K562 (cell line): ENCODE measurements around the gene SAMD9. TPM values are rescaled to one million over a fixed set of nuclear protein-coding genes. Genes with fewer than 3 reads are reported as not detected.

Experiments used
- FOXJ3 ChIP-seq: sonication (generic); formaldehyde crosslinking; IDR thresholded peaks from 2 replicates; pipeline ENCODE4 v1.4.0; 2020; ENCODE audit warnings: mild to moderate bottlenecking, missing genetic modification reagents
- GABPB2 ChIP-seq: fragments of 250-450 bp; sonication (Bioruptor Pico); conservative IDR thresholded peaks from 2 replicates; pipeline ENCODE4 v1.5.1; 2021; ENCODE audit warnings: mild to moderate bottlenecking
- PTBP1 ChIP-seq: fragments of 200-400 bp; formaldehyde crosslinking; IDR thresholded peaks from 2 replicates; pipeline ENCODE4 v1.6.1; 2017; ENCODE audit warnings: low read depth, low read length
- RB1 ChIP-seq: fragments of 450-650 bp; IDR thresholded peaks from 2 replicates; pipeline ENCODE4 v1.6.1; 2017; ENCODE audit warnings: low read depth, mild to moderate bottlenecking
- RBFOX2 ChIP-seq: fragments of 200-400 bp; formaldehyde crosslinking; IDR thresholded peaks from 2 replicates; pipeline ENCODE4 v1.6.1; 2017; ENCODE audit warnings: low read depth, mild to moderate bottlenecking, low read length, moderate library complexity
- RHOXF2B ChIP-seq: fragments of 250-450 bp; sonication (Bioruptor Pico); conservative IDR thresholded peaks from 2 replicates; pipeline ENCODE4 v1.5.1; 2021
- ZBTB1 ChIP-seq: sonication (generic); formaldehyde crosslinking; IDR thresholded peaks from 2 replicates; pipeline ENCODE4 v1.8.1; 2023; ENCODE audit warnings: missing genetic modification reagents, low read depth, mild to moderate bottlenecking, borderline replicate concordance
- ZNF12 ChIP-seq: sonication (generic); formaldehyde crosslinking; IDR thresholded peaks from 2 replicates; pipeline ENCODE4 v1.4.0; 2020; ENCODE audit warnings: mild to moderate bottlenecking, missing genetic modification reagents
- ZNF354B ChIP-seq: fragments of 250-450 bp; sonication (Bioruptor Pico); IDR thresholded peaks from 2 replicates; pipeline ENCODE4 v1.4.0; 2020
- ZNF445 ChIP-seq: fragments of 250-450 bp; sonication (Bioruptor Pico); IDR thresholded peaks from 2 replicates; pipeline ENCODE4 v1.4.0; 2020; ENCODE audit warnings: low read depth, mild to moderate bottlenecking, moderate library complexity
- polyA plus RNA-seq, 8 experiments: library from polyadenylated mRNA; depleted of rRNA in 4 of 8; stranded (reverse) in 5 of 8; unstranded in 3 of 8; fragments of >200 nt; fragmentation: Nextera tagmentation in 2 of 8; fragmentation: Illumina TruSeq in 1 of 8; extraction: Ambion mirVana in 2 of 8; extraction: Trizol in 1 of 8; gene quantifications; 2 replicates each; pipeline versions ENCODE4 v1.2.1 to v1.2.3, GENCODE V29; 2011 to 2014; ENCODE audit warnings: inconsistent platforms in 1 of 8, missing spikeins in 1 of 8
- total RNA-seq, 7 experiments: library from RNA; depleted of rRNA in 6 of 7; stranded (reverse); fragments of >200 nt in 6 of 7; fragmentation: Illumina TruSeq in 2 of 7; extraction: Trizol in 2 of 7; gene quantifications; 2 replicates each; pipeline versions ENCODE4 v1.2.1 to v1.2.3, GENCODE V29; 2011 to 2021; ENCODE audit warnings: low replicate concordance in 1 of 7
- TF ChIP-seq, protein P1 (sequence below): sonication (generic); formaldehyde crosslinking; IDR thresholded peaks from 2 replicates; pipeline ENCODE4 v1.8.0; 2023; ENCODE audit warnings: missing genetic modification reagents, mild to moderate bottlenecking, borderline replicate concordance
- TF ChIP-seq, protein P2 (sequence below): fragments of 150-350 bp; IDR thresholded peaks from 2 replicates; pipeline ENCODE4 v1.6.1; 2014; ENCODE audit warnings: low read depth, mild to moderate bottlenecking, low read length, borderline replicate concordance
- TF ChIP-seq, protein P3 (sequence below): fragments of 450-650 bp; IDR thresholded peaks from 2 replicates; pipeline ENCODE4 v1.6.1; 2016; ENCODE audit warnings: missing biosample characterization, missing genetic modification characterization
- TF ChIP-seq, protein P4 (sequence below), 2 experiments: fragments of 450-650 bp; IDR thresholded peaks; 2 replicates each; pipeline ENCODE4 v1.6.1; 2018; ENCODE audit warnings: mild to moderate bottlenecking in 2 of 2, low read depth in 1 of 2; ENCODE audit not compliant: partially characterized antibody in 2 of 2

The SAMD9 gene
- total and polyA plus RNA-seq, 9 of the 15 experiments (the other 6 are each of a cell fraction or from before 2014, with no cell fraction given) = 1.0 to 4.0 (median 1.9) TPM

DNA sequence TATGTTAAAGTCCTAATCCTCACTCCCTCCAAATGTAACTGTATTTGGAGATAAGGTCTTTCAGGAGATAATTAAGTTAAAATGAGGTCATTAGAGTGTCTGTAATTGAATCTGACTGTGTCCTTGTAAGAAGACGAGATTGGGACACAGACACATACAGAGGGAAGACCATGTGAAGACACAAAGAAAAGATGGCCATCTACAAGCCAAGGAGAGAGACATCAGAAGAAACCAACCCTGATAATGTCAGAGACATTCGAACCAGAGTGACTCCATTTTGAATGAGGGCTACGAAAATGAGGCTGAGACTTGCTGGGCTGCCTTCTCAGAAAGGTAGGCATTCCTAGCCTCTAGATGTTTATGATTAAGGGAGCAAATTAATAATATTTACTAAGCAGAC, 30.9 kb upstream of the SAMD9 start (continued):
- TF ChIP-seq, protein P1, sequence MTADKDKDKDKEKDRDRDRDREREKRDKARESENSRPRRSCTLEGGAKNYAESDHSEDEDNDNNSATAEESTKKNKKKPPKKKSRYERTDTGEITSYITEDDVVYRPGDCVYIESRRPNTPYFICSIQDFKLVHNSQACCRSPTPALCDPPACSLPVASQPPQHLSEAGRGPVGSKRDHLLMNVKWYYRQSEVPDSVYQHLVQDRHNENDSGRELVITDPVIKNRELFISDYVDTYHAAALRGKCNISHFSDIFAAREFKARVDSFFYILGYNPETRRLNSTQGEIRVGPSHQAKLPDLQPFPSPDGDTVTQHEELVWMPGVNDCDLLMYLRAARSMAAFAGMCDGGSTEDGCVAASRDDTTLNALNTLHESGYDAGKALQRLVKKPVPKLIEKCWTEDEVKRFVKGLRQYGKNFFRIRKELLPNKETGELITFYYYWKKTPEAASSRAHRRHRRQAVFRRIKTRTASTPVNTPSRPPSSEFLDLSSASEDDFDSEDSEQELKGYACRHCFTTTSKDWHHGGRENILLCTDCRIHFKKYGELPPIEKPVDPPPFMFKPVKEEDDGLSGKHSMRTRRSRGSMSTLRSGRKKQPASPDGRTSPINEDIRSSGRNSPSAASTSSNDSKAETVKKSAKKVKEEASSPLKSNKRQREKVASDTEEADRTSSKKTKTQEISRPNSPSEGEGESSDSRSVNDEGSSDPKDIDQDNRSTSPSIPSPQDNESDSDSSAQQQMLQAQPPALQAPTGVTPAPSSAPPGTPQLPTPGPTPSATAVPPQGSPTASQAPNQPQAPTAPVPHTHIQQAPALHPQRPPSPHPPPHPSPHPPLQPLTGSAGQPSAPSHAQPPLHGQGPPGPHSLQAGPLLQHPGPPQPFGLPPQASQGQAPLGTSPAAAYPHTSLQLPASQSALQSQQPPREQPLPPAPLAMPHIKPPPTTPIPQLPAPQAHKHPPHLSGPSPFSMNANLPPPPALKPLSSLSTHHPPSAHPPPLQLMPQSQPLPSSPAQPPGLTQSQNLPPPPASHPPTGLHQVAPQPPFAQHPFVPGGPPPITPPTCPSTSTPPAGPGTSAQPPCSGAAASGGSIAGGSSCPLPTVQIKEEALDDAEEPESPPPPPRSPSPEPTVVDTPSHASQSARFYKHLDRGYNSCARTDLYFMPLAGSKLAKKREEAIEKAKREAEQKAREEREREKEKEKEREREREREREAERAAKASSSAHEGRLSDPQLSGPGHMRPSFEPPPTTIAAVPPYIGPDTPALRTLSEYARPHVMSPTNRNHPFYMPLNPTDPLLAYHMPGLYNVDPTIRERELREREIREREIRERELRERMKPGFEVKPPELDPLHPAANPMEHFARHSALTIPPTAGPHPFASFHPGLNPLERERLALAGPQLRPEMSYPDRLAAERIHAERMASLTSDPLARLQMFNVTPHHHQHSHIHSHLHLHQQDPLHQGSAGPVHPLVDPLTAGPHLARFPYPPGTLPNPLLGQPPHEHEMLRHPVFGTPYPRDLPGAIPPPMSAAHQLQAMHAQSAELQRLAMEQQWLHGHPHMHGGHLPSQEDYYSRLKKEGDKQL = no peak
- TF ChIP-seq, protein P2, sequence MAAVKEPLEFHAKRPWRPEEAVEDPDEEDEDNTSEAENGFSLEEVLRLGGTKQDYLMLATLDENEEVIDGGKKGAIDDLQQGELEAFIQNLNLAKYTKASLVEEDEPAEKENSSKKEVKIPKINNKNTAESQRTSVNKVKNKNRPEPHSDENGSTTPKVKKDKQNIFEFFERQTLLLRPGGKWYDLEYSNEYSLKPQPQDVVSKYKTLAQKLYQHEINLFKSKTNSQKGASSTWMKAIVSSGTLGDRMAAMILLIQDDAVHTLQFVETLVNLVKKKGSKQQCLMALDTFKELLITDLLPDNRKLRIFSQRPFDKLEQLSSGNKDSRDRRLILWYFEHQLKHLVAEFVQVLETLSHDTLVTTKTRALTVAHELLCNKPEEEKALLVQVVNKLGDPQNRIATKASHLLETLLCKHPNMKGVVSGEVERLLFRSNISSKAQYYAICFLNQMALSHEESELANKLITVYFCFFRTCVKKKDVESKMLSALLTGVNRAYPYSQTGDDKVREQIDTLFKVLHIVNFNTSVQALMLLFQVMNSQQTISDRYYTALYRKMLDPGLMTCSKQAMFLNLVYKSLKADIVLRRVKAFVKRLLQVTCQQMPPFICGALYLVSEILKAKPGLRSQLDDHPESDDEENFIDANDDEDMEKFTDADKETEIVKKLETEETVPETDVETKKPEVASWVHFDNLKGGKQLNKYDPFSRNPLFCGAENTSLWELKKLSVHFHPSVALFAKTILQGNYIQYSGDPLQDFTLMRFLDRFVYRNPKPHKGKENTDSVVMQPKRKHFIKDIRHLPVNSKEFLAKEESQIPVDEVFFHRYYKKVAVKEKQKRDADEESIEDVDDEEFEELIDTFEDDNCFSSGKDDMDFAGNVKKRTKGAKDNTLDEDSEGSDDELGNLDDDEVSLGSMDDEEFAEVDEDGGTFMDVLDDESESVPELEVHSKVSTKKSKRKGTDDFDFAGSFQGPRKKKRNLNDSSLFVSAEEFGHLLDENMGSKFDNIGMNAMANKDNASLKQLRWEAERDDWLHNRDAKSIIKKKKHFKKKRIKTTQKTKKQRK = no peak
- TF ChIP-seq ZNF354B (CRISPR knock-in tag) = 0 out of 2 replicates have a peak, but pooled peaks have one; percentile 15
- TF ChIP-seq, protein P3, sequence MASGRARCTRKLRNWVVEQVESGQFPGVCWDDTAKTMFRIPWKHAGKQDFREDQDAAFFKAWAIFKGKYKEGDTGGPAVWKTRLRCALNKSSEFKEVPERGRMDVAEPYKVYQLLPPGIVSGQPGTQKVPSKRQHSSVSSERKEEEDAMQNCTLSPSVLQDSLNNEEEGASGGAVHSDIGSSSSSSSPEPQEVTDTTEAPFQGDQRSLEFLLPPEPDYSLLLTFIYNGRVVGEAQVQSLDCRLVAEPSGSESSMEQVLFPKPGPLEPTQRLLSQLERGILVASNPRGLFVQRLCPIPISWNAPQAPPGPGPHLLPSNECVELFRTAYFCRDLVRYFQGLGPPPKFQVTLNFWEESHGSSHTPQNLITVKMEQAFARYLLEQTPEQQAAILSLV = peak; percentile 96
- TF ChIP-seq, protein P4, sequence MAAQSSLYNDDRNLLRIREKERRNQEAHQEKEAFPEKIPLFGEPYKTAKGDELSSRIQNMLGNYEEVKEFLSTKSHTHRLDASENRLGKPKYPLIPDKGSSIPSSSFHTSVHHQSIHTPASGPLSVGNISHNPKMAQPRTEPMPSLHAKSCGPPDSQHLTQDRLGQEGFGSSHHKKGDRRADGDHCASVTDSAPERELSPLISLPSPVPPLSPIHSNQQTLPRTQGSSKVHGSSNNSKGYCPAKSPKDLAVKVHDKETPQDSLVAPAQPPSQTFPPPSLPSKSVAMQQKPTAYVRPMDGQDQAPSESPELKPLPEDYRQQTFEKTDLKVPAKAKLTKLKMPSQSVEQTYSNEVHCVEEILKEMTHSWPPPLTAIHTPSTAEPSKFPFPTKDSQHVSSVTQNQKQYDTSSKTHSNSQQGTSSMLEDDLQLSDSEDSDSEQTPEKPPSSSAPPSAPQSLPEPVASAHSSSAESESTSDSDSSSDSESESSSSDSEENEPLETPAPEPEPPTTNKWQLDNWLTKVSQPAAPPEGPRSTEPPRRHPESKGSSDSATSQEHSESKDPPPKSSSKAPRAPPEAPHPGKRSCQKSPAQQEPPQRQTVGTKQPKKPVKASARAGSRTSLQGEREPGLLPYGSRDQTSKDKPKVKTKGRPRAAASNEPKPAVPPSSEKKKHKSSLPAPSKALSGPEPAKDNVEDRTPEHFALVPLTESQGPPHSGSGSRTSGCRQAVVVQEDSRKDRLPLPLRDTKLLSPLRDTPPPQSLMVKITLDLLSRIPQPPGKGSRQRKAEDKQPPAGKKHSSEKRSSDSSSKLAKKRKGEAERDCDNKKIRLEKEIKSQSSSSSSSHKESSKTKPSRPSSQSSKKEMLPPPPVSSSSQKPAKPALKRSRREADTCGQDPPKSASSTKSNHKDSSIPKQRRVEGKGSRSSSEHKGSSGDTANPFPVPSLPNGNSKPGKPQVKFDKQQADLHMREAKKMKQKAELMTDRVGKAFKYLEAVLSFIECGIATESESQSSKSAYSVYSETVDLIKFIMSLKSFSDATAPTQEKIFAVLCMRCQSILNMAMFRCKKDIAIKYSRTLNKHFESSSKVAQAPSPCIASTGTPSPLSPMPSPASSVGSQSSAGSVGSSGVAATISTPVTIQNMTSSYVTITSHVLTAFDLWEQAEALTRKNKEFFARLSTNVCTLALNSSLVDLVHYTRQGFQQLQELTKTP (IDR thresholded peaks at IDR 0.05; ENCODE audit: low read depth in 1 of 2, partially characterized antibody in 2 of 2) = no peak
- TF ChIP-seq PTBP1 = no peak
- TF ChIP-seq ZNF445 (CRISPR knock-in tag) = no peak
- TF ChIP-seq ZNF12 (CRISPR knock-in tag) = no peak
- no peak for TF ChIP-seq RHOXF2B
- TF ChIP-seq ZBTB1 (CRISPR knock-in tag) = no peak
- TF ChIP-seq RBFOX2 = no peak
- TF ChIP-seq FOXJ3 (CRISPR knock-in tag) = no peak
- TF ChIP-seq GABPB2 (CRISPR knock-in tag) = no peak
- no peak for TF ChIP-seq RB1
